K562 (cell line): ENCODE results near the gene AHI1. TPM values are rescaled to one million over a fixed set of nuclear protein-coding genes. Genes with fewer than 3 reads are reported as not detected.

ENCODE experiments used
- ATAC-seq: fragments of 200-7000 bp; cut with Tn5 transposase; 3 replicates; pipeline ENCODE4 v1.9.1; 2020; ENCODE audit warnings: moderate library complexity
- BruUV-seq: library from RNA; stranded (reverse); fragments of 400-500 nt; replicated peaks from 2 replicates; lab custom pipeline; 2021; lab: Mats Ljungman, UMichigan
- CTCF ChIA-PET: fragments of 300-600 bp; formaldehyde crosslinking; extraction: SDS; loops from one replicate; lab custom pipeline; 2021; ENCODE audit warnings: low intra/inter-chr PET ratio; lab: Yijun Ruan, JAX
- POLR2A ChIA-PET: fragments of 300-600, 350-650 bp; sonication (Branson Sonifier 250); formaldehyde crosslinking; extraction: SDS; loops from one replicate; lab custom pipeline; 2021; ENCODE audit warnings: antibody characterized with exemption, inconsistent platforms; lab: Yijun Ruan, JAX
- DNase-seq, 4 experiments: peaks; one replicate each; pipeline versions ENCODE4 v3.0.0 to v3.0.0-alpha.2; 2011 to 2018; ENCODE audit warnings: low spot score in 3 of 4, mixed read lengths in 3 of 4; ENCODE audit errors: extremely low read depth in 1 of 4
- FAIRE-seq: peaks from 2 replicates; lab custom pipeline; 2011; peaks lifted over from hg19 to GRCh38; lab: Jason Lieb, UNC
- H2AFZ ChIP-seq: 2 replicates; pipeline ENCODE4 v1.6.0; 2011; ENCODE audit warnings: low read depth, low read length, control low read depth, inconsistent platforms
- H3K27ac ChIP-seq: fragments of 200-600 bp; 3 replicates; pipeline ENCODE4 v1.8.0; 2011; ENCODE audit warnings: low read depth, mild to moderate bottlenecking, control low read depth, inconsistent platforms, low read length, moderate library complexity, mixed read lengths; ENCODE audit errors: extremely low read depth
- H3K27me3 ChIP-seq, 2 experiments: fragments of 300-600 bp in 1 of 2; 2 replicates in 1 of 2; 3 replicates in 1 of 2; pipeline versions ENCODE4 v1.6.0 to v1.8.0; 2011; ENCODE audit warnings: inconsistent platforms in 2 of 2, low read length in 2 of 2, mild to moderate bottlenecking in 1 of 2, mixed read lengths in 1 of 2, moderate library complexity in 1 of 2; ENCODE audit not compliant: control insufficient read depth in 2 of 2, insufficient read depth in 2 of 2
- H3K36me3 ChIP-seq: fragments of 300-600 bp; 3 replicates; pipeline ENCODE4 v1.8.0; 2011; ENCODE audit warnings: mild to moderate bottlenecking, low read length, inconsistent platforms; ENCODE audit not compliant: control insufficient read depth, insufficient read depth
- H3K4me1 ChIP-seq, 2 experiments: fragments of 200-600 bp in 1 of 2; replicated peaks in 1 of 2; 2 replicates in 1 of 2; 3 replicates in 1 of 2; pipeline versions ENCODE4 v1.5.1 to v1.8.0; 2011; ENCODE audit warnings: inconsistent platforms in 2 of 2, low read length in 2 of 2, mild to moderate bottlenecking in 1 of 2, mixed read lengths in 1 of 2, moderate library complexity in 1 of 2; ENCODE audit not compliant: control insufficient read depth in 2 of 2, insufficient read depth in 2 of 2
- H3K4me2 ChIP-seq: 2 replicates; pipeline ENCODE4 v1.6.1; 2011; ENCODE audit warnings: low read length, control low read depth, inconsistent platforms, mixed read lengths; ENCODE audit not compliant: insufficient read depth
- H3K4me3 ChIP-seq: fragments of 200-600 bp; sonication (generic), shearing (Covaris generic); 2 replicates; pipeline ENCODE4 v1.5.1; 2016; ENCODE audit warnings: control low read depth, inconsistent platforms
- H3K79me2 ChIP-seq: fragments of 200-600 bp; 3 replicates; pipeline ENCODE4 v1.8.0; 2011; ENCODE audit warnings: low read length, inconsistent platforms; ENCODE audit not compliant: control insufficient read depth, insufficient read depth
- H3K9ac ChIP-seq, 2 experiments: 2 replicates each; pipeline versions ENCODE4 v1.6.0 to v1.6.1; 2011; ENCODE audit warnings: low read depth in 2 of 2, low read length in 2 of 2, control low read depth in 1 of 2, inconsistent platforms in 1 of 2, mild to moderate bottlenecking in 1 of 2, mixed read lengths in 1 of 2; ENCODE audit not compliant: insufficient read depth in 1 of 2
- H3K9me1 ChIP-seq: one replicate; pipeline ENCODE4 v1.6.0; 2011; ENCODE audit warnings: inconsistent platforms, mild to moderate bottlenecking, low read length, moderate library complexity; ENCODE audit not compliant: control insufficient read depth, insufficient read depth
- H3K9me3 ChIP-seq: replicated peaks from 2 replicates; pipeline ENCODE4 v1.5.1; 2011; ENCODE audit warnings: low read depth, low read length, inconsistent platforms; ENCODE audit not compliant: control insufficient read depth, insufficient read depth
- H4K20me1 ChIP-seq: replicated peaks from 2 replicates; pipeline ENCODE4 v1.6.1; 2011; ENCODE audit warnings: low read length, inconsistent platforms, mixed read lengths; ENCODE audit not compliant: control insufficient read depth, insufficient read depth
- EGR1 ChIP-seq: fragments of 450-650 bp; conservative IDR thresholded peaks from 2 replicates; pipeline ENCODE4 v1.6.1; 2017; ENCODE audit warnings: mild to moderate bottlenecking
- FOSL1 ChIP-seq: fragments of 200-800 bp; sonication (Bioruptor generic); conservative IDR thresholded peaks from 2 replicates; pipeline ENCODE4 v1.6.1; 2016; ENCODE audit warnings: missing genetic modification characterization, missing compliant biosample characterization
- SAFB ChIP-seq: fragments of 200-400 bp; formaldehyde crosslinking; IDR thresholded peaks from 2 replicates; pipeline ENCODE4 v1.6.1; 2017; ENCODE audit warnings: low read depth, low read length, borderline replicate concordance
- TAF9B ChIP-seq: fragments of 450-650 bp; IDR thresholded peaks from 2 replicates; pipeline ENCODE4 v1.6.1; 2018; ENCODE audit warnings: mild to moderate bottlenecking; ENCODE audit not compliant: partially characterized antibody
- ZSCAN32 ChIP-seq: fragments of 450-650 bp; formaldehyde crosslinking; IDR thresholded peaks from 2 replicates; pipeline ENCODE4 v1.4.0; 2020; ENCODE audit warnings: mild to moderate bottlenecking, moderate library complexity
- WGBS: fragments of 100-300 bp; shearing (Covaris generic); methylation state at CpG from one replicate; pipeline ENCODE4 v1.1.6; 2016; ENCODE audit warnings: low coverage, mixed read lengths; ENCODE audit not compliant: insufficient coverage; ENCODE audit errors: missing lambda C conversion rate; 5-methylcytosine and 5-hydroxymethylcytosine counted together
- in situ Hi-C: fragments of 300-500 bp; cut with MboI; formaldehyde crosslinking; loops from 4 replicates; pipeline ENCODE4 v1.15.0; 2018; ENCODE audit warnings: inconsistent platforms, mixed read lengths
- intact Hi-C: fragments of 100-400 bp; cut with micrococcal nuclease; formaldehyde crosslinking; loops from 2 replicates; pipeline ENCODE4 v1.14.2; 2022
- polyA plus RNA-seq, 8 experiments: library from polyadenylated mRNA; depleted of rRNA in 4 of 8; stranded (reverse) in 5 of 8; unstranded in 3 of 8; fragments of >200 nt; fragmentation: Nextera tagmentation in 2 of 8; fragmentation: Illumina TruSeq in 1 of 8; extraction: Ambion mirVana in 2 of 8; extraction: Trizol in 1 of 8; gene quantifications; 2 replicates each; pipeline versions ENCODE4 v1.2.1 to v1.2.3, GENCODE V29; 2011 to 2014; ENCODE audit warnings: inconsistent platforms in 1 of 8, missing spikeins in 1 of 8
- total RNA-seq, 7 experiments: library from RNA; depleted of rRNA in 6 of 7; stranded (reverse); fragments of >200 nt in 6 of 7; fragmentation: Illumina TruSeq in 2 of 7; extraction: Trizol in 2 of 7; gene quantifications; 2 replicates each; pipeline versions ENCODE4 v1.2.1 to v1.2.3, GENCODE V29; 2011 to 2021; ENCODE audit warnings: low replicate concordance in 1 of 7
- TF ChIP-seq, protein P1 (sequence below): IDR thresholded peaks from 2 replicates; pipeline ENCODE4 v1.6.1; 2011; ENCODE audit not compliant: insufficient read length; ENCODE audit errors: extremely low read depth
- TF ChIP-seq, protein P2 (sequence below): fragments of 250-450 bp; sonication (Bioruptor Pico); IDR thresholded peaks from 2 replicates; pipeline ENCODE4 v1.8.0; 2021; ENCODE audit warnings: moderate library complexity, mild to moderate bottlenecking, inconsistent platforms
- TF ChIP-seq, protein P3 (sequence below): IDR thresholded peaks from 2 replicates; pipeline ENCODE4 v1.6.1; 2012; ENCODE audit warnings: low read depth, low read length, improper control_type of control experiment, borderline replicate concordance
- TF ChIP-seq, protein P4 (sequence below): sonication (generic); formaldehyde crosslinking; IDR thresholded peaks from 2 replicates; pipeline ENCODE4 v1.4.0; 2020; ENCODE audit warnings: mild to moderate bottlenecking, missing genetic modification reagents

Gene AHI1
- total and polyA plus RNA-seq, 9 of the 15 experiments (the other 6 are each of a cell fraction or from before 2014, with no cell fraction given), result 24.7 to 54.9 (median 32.2) TPM

DNA sequence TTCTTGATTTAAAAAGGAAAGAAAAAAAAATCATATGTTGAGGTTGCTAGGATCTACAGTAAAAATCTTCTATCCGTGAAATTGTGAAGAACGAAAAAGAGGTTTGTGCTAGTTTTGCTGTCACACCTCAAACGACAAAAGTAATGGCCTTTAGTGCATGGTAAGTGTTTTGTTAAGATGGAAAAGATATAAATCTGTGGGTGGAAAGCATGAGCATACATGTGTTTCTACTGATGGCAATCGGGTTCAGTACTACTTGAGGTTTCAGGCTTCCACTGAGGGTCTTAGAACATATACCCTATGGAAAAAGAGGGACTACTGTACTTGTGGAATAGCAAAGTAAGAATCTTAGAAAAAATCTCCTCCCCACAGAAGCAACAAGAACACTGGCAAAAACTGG is 58.0 kb downstream of the AHI1 start:
- Histone ChIP-seq H3K4me3 (no peak overlapping the region), H3K27me3 (no peaks in the 10 kb centered on the region), H4K20me1 (no peaks in the 10 kb centered on the region), H3K9me3 (no peaks in the 10 kb centered on the region), H3K9ac (no peak overlapping the region), H3K4me1 (peaks cover 0 to 8% of the 10 kb centered on the region in 2 experiments; a peak in 3 of 5 replicates), H2AFZ (no peak overlapping the region), H3K9me1 (no peaks in the 10 kb centered on the region), H3K79me2 (no peaks in the 10 kb centered on the region), H3K27ac (no peak overlapping the region), H3K4me2 (no peak overlapping the region), H3K36me3 (peaks cover 63% of the 10 kb centered on the region)
- no peak for FAIRE-seq
- CTCF ChIA-PET, result interaction anchor here (0.6 to 2.0 kb wide), 6 partner anchors 294 to 1328 kb away, joined by 3 to 18 read pairs (median 4); no protein-coding TSS in a partner anchor
- BruUV-seq, result no TSS peak
- no peak; the same call in 2 of the 3 replicates for ATAC-seq
- no peak for DNase-seq
- peak; percentile 16 for TF ChIP-seq TAF9B
- TF ChIP-seq, protein P1, sequence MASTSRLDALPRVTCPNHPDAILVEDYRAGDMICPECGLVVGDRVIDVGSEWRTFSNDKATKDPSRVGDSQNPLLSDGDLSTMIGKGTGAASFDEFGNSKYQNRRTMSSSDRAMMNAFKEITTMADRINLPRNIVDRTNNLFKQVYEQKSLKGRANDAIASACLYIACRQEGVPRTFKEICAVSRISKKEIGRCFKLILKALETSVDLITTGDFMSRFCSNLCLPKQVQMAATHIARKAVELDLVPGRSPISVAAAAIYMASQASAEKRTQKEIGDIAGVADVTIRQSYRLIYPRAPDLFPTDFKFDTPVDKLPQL, result no peak
- TF ChIP-seq, protein P2, sequence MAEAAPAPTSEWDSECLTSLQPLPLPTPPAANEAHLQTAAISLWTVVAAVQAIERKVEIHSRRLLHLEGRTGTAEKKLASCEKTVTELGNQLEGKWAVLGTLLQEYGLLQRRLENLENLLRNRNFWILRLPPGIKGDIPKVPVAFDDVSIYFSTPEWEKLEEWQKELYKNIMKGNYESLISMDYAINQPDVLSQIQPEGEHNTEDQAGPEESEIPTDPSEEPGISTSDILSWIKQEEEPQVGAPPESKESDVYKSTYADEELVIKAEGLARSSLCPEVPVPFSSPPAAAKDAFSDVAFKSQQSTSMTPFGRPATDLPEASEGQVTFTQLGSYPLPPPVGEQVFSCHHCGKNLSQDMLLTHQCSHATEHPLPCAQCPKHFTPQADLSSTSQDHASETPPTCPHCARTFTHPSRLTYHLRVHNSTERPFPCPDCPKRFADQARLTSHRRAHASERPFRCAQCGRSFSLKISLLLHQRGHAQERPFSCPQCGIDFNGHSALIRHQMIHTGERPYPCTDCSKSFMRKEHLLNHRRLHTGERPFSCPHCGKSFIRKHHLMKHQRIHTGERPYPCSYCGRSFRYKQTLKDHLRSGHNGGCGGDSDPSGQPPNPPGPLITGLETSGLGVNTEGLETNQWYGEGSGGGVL, result no peak
- TF ChIP-seq EGR1, result peak; percentile 23
- TF ChIP-seq FOSL1 (tag), result peak; percentile 35; the same call in 1 of the 2 replicates
- no peak for TF ChIP-seq ZSCAN32 (CRISPR knock-in tag)
- TF ChIP-seq, protein P3, sequence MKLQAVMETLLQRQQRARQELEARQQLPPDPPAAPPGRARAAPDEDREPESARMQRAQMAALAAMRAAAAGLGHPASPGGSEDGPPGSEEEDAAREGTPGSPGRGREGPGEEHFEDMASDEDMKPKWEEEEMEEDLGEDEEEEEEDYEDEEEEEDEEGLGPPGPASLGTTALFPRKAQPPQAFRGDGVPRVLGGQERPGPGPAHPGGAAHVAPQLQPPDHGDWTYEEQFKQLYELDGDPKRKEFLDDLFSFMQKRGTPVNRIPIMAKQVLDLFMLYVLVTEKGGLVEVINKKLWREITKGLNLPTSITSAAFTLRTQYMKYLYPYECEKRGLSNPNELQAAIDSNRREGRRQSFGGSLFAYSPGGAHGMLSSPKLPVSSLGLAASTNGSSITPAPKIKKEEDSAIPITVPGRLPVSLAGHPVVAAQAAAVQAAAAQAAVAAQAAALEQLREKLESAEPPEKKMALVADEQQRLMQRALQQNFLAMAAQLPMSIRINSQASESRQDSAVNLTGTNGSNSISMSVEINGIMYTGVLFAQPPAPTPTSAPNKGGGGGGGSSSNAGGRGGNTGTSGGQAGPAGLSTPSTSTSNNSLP, result no peak
- TF ChIP-seq, protein P4, sequence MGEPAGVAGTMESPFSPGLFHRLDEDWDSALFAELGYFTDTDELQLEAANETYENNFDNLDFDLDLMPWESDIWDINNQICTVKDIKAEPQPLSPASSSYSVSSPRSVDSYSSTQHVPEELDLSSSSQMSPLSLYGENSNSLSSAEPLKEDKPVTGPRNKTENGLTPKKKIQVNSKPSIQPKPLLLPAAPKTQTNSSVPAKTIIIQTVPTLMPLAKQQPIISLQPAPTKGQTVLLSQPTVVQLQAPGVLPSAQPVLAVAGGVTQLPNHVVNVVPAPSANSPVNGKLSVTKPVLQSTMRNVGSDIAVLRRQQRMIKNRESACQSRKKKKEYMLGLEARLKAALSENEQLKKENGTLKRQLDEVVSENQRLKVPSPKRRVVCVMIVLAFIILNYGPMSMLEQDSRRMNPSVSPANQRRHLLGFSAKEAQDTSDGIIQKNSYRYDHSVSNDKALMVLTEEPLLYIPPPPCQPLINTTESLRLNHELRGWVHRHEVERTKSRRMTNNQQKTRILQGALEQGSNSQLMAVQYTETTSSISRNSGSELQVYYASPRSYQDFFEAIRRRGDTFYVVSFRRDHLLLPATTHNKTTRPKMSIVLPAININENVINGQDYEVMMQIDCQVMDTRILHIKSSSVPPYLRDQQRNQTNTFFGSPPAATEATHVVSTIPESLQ (CRISPR knock-in tag), result no peak
- no peak for TF ChIP-seq SAFB
- POLR2A ChIA-PET, result interaction anchor here (0.7 to 2.2 kb wide), 2 partner anchors 10 to 385 kb away, joined by 3 to 9 read pairs; partner anchors contain the start of gene HBS1L
- intact Hi-C loops, result loop anchor here (1.0 to 10.0 kb wide), 8 partner anchors 222 to 1265 kb away; partner anchors contain the start of gene MYB
- 37% methylated on average over 4 of the region's 4 CpGs for WGBS
- in situ Hi-C loops, result loop anchor here (25.0 kb wide), 1 partner anchor 1277 kb away; no protein-coding TSS in a partner anchor
